Forelimb muscle (tissue), 1 donor: ENCODE measurements around the gene RNF44. TPM values are rescaled to one million over a fixed set of nuclear protein-coding genes. Genes with fewer than 3 reads are reported as not detected.
"Not testable (repeated sequence)": the region's sequence is repeated elsewhere in the genome, so short reads cannot be mapped to it uniquely, and the experiment has no call there.

Source experiments
- DNase-seq: peaks from one replicate; pipeline ENCODE4 v3.0.0-alpha.2; 2013; ENCODE audit warnings: low read depth
- polyA plus RNA-seq: library from polyadenylated mRNA; unstranded; fragments of 120-200 nt; gene quantifications from one replicate; pipeline ENCODE4 v1.2.1, GENCODE V29; 2013; ENCODE audit not compliant: insufficient read length

The RNF44 gene
- polyA plus RNA-seq, 1 donor: 32.6 TPM

DNA sequence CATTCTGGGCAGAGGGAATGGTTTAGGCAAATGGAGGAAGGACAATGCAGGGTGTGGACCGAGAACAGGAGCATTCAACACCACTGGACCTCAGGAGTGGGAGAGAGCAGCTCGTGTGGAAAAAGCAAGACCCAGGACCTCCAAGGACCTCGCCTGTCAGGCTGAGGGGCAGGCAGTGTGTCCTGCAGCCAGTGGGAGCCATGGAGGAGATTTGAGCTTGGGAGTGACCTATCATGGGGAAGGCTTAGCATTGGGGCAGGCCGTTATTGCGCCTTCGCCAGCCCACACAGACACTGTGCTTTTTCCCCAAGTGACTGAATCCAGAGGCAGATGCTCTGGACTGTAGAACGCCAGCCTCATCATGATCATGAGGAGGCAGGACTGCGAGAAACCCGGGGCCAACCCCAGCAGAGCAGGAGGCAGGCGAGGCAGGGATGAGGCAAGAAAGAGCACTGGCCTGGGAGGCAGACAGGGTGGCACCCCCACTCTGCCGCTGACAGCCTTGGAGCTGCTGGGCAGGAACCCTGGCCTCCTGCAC, 15.2 kb upstream of the RNF44 start:
- no peak for DNase-seq

DNA sequence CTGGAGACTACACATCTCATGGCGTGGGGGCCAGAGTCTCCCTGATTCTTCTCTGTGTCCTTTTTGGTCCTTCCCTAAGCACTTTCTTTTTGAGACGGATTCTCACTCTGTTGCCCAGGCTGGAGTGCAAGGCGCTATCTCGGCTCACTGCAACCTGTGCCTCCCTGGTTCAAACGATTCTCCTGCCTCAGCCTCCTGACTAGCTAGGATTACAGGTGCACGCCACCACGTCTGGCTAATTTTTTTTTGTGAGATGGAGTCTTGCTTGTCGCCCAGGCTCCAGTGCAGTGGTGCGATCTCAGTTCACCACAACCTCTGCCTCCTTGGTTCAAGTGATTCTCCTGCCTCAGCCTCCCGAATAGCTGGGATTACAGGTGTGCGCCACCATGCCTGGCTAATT, 13.7 kb upstream of the RNF44 start:
- DNase-seq: not testable (repeated sequence)

DNA sequence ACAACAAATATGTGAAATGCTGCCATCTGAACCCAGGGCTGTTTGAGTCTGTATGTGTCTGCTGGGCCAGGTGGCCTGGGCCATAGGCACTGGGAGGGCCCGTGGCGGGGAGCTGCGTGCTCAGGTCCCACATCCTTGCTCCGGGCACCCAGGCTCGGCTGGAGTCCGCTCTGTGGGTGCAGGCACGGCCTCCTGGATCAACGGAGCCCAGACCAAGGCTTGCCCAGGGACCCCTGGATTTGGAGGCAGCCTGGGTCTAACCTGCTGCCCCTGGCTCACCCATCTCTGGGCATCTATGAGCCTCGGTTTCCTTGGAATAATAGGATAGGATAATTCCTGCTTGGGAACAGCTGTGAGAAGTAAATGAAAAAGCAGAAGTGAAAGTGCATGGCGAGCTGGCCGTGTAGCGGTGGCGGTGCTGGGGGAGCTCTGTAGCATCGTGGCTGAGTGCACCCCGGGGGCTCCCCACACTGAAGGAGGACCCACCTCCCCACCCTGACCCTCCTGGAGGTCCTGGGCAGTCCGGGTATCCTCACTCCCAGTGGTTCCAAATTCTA, 13.2 kb upstream of the RNF44 start:
- no peak for DNase-seq

DNA sequence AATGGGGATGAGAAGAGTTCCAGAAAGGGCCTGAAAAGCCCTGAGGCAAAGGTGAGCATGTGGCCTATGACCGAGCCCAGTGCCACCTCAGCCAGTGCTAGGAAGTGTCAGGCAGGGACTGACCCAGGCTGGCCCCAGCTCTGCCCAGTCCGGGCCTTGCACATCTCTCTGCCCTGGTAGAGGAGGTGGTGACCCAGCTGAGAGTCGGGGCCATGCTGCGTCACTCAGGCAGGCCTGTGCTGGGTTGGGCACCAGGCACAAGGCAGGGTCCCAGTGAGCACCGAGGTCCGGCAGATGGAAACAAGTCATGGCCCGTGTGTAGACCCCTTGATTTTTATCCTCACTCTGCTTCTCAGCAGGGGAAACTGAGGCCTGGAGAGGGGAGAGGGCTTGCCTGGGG, 12.7 kb upstream of the RNF44 start:
- no peak for DNase-seq

DNA sequence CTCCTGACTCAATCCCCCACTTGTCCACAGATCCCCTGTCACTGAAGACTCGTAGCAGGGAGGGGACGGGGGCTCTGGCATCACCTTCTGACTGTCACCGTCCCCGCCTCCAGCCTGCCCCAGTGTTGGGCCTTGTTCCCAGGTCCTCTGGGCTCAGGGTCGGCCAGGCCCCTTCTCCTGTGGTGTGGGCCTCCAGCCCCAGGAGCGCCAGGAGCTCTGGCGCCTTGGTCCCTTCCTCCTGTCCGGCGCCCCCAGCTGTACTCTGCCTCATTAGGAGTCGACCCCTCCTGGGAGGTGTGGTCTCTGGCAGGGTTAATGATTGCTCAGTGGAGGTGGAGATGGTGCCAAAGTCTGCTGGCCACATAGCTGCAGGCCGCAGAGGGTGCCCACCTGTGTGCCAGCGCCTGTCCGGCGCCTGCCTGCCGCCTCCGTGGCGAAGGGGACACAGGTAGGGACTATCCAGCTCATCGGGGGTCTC, 11.8 kb upstream of the RNF44 start, which contains the start of gene CDHR2:
Gene CDHR2 (plus strand): TSS at position 376 of the 478 bp plus-strand sequence. CDS start 16,011 bp downstream, outside the sequence.
- no peak for DNase-seq

DNA sequence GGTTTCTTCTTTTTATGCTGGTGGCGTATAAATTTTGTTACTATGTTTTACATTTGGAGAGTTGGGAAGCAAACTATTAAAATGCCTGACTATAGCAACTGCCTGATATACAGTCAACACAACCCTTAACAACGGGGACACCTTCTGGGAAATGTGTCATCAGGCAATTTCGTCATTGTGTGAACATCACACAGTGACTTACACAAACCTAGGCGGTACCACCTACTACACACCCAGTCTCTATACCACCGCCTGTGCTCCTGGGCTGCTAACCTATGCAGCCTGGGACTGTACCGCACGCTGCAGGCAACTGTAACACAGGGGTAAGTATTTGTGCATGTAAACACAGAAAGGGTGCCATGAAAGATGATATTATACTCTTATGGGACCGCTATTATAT, 10.6 kb upstream of the RNF44 start:
- DNase-seq: no peak

DNA sequence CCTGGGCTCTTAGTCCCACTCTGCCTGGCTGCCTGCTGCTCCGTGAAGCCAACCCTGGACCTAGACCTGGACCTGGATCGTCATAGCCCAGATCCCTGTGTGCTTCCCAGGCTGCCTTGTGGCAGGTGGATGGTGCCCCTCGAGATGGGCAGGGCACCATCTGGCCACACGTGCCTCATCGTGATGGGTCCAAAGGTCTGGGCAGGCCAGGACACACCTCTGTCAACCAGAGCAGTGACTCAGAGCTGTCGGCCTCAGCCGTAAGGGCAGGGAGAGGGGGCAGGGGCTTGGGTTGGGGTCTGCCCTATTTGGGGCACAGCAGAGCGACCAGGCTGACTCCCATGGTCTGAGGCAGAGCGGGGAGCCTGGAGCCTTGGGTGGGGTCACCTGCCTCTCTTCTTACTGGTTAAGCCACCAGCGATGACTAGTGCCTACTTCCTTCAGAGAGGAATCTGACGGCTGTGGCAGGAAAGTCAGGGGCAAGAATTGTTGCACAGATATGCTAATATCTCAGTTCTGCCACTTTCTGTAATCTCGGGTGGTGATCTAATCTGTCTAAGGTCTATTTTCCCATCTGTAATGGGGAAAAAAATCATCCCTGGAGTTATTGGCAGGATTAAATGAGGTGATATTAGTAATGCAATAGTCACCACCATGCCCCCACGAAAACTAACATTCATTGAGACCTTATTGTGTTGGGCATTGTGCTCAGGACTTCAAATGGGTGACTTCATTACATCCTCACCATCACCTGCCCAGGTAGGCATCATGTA, 8.7 kb upstream of the RNF44 start:
- no peak for DNase-seq

DNA sequence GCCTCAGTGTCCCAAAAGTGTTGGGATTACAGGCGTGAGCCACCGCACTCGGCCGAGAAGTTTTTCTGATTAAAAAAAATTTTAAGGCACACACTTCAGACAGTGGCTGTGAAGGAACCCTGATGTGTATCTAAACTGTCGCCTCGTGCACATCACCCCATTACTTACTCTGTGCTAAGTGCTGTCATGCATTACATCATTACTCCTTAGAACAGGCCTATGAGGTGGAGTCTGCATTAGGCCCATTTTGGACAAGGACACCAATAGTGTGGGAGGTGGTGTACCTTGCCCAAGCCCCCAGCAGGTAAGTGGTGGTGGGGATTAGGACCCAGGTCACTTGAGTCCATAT, 8.2 kb upstream of the RNF44 start:
- no peak for DNase-seq

DNA sequence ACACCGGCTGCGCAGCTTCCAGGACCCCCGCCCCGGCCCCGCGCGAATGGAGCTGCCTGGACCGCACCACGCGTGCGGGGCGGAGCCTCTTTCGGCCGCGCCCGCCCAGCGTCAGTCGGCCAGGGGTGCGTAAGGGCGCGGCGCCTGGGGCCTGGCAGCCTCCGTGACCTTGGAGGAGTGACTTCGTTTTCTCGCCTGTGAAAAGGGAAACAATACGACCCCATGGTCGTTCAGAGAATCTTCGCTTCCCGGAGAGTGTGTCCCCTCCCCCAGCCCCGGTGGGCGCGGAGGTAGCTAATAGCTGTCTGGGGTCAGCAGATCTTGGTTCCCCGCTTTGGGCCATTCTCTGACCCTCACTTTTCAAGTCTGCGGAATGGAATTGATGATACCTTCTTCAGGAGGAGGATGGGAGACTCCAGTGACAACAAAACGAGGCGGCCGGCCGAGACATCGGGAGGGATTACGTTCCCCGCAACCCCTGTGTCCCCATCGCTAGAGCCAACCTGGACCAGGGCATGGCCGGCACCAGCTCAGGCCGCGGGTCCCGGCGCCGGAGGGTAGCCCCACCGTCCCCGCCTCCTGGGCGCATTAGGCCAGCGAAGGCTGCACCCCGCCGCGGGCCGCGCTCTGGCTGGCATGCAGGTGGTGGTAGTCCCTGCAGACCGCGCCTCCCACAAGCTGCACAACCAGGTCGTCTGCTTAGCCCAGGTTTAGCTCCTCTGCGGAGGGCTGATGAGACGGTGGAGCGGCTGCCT, 6.4 kb upstream of the RNF44 start:
- no peak for DNase-seq

DNA sequence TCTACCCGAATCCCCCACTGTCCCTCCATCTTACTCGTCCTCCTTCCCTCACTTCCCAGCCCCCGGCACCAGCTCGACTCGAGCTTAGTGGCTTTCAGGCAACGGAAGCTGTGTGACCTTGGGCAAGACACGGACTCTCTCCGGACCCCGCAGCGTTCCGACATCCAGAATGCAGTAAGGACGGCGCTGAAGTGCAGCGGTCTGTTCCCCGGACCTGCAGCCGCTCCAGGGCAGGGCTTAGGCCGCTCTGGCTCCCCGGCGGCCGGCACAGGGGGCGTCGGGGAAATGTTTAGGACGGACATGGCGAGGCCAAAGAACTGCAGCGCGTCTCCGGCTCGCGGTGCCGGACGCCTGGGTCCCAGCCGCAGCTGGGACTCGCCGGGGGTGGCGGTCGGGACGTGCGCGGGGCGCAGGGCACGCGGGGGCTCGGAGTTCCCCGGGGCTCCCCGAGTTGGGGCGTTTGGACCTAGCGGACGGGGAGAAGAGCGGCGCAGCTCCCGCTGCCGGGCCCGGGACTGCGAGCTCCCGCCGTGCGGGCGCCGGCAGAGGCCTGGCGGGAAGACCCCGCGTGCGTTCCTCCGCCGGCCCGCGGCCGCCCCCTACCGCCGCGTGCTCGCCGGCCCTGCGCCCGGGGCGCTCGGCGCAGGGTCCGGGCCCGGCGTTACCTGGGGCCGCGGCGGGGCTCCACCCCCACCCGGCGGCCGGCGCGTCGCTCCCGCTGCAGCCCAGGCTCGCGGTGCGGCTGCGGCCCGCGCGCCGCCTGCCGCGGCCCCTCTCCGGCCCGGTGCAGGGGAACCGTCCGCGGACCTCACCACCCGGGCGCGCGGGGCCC, 5.6 kb upstream of the RNF44 start:
- DNase-seq: no peak

DNA sequence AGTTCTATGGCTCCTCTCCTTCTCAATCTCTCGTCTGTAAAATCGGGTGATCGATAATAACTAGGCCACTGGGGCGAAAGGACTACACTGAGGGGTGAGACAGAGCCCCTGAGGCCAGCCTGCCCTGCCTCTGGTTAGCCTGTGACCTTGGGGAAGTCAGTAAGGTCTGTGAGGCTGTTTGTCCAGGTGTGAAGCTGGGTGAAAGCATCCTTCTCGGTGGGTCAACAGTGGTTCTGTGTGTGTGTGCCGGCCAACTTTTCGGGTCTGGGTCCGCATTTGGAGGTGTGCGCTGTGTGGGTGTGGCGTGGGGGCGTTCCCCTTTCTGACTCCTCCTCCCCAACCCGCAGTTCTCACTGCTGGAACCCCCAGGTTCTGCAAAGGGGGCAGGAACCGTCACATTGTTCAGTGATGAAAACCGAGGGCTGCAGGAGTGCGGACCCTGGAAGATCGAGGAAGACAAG, 5.0 kb upstream of the RNF44 start:
- no peak for DNase-seq

DNA sequence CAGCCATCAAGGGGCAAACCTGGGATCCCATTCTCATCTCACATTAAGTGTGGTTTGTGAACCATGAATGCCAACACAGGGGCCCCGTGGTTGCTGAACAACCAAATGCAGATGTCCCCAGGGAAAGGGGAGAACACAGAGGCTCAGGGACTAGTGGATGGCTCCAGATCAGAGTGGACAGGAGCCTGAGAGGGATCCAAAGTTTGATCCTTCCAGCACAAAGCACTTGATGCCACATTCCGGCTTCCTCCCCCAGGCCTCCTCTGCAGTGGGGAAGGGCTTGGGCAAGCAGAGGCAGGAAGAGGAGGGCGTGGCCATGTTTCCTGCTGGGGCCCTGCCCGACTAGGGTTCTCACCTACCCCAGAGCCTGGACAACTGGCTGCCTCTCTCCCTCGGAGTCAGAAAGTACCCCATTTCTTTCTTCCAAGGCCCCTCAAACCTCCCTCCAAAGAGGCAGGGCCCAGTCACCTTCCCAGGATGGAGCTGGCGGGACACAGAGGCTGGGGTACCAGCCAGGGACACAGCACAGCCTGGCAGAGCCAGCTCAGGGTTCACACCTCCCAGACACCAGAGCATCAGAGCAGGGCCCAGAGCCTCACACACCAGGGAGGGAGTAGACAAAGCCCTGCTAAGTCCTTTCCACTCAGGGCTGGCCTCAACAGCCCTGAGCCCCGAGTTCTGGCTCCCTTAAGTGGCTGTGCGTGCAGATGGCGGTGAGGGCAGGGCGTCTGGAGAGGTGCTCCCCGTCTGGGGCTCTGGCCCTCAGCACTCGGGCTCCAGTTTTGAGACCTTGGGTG, 4.3 kb upstream of the RNF44 start:
- no peak for DNase-seq

DNA sequence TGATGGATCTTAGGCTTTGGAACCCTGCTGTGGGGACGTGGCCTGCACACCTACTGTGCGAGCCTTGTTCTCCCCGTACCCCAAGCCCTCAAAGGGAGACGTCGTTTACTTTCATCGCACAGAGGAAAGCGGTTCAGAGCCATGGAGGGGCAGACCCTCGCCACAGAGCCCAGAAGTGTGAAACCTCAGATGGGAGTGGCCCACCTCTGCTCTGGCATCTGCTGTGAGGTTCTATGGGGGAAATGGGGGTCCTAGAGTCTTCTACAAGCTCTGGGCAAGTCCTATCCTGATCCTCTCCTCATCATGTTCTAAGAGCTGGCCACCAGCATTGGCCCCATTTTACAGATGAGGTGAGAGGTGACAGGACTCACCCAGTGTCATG, 3.7 kb upstream of the RNF44 start:
- no peak for DNase-seq

DNA sequence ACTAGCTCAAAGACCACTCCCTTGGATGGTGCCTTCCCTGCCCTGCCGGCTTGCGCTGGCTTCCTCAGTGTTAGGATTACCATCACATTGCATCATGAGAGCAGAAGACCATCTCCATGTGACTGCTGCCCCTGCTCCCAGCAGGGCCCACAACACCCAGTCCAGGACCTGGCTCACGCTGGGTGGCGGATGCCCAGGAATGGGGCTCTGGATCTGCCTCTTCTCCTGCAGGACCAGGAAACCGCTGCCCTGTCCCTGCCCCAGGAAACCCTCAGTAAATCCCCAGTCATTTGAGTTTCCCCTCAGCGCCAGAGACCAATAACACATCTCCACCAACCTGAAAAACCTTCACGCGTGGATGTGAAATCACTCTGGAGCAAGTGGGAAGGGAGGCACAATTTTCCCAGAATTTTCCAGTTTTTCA, 3.3 kb upstream of the RNF44 start:
- DNase-seq: no peak

DNA sequence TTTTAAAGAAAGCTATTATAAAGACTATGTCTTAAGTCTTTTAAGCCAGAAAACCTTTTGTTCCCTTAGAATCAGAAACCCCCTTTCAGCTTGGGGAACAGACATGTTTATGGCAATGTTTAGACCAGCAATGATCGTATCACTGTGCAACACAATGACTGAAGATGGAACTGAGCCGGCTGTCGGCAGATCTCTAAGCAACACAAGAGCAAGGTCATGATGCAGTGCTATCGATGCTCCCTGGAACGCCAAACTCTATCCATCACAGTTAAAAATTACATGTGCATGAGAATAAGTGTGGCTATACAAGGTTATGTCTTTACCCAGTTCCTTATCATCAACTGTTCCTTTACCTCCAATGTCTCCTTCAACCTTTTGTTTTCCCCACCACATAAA, 1.8 kb upstream of the RNF44 start:
- no peak for DNase-seq

DNA sequence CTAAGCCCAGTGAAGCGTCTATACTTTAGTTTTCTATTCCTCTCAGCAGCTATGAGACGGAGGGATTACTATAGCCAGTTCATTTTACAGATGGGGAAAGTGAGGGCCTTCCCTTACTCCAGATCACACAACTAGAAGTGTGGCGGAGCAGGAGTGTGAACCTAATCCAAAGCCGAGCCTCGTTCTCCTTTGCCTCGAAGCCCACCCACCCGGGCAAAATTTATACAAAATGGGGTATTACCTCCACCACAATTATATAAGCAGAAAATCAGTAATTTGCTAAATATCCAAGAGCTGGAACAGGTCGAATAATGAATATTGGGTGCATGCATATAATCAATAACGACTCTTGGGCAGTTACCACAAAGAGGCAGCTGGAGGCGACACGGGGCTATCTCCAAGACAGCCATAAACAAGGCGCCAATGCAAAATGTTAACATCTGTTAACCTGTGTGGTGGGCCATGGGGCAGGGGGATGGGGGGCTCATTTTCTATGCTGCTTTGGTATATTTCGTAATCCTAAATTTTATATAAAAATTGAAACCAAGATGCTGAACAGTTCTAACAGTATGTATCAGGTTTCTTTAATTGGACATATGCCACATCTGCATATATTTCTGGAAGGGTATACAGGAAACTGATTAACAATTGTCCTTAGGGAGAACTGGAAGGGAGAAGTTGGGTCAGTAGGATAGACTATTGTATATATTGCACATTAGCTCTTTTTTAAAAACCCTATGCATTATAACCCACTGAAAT, 1.2 kb upstream of the RNF44 start:
- DNase-seq: no peak

DNA sequence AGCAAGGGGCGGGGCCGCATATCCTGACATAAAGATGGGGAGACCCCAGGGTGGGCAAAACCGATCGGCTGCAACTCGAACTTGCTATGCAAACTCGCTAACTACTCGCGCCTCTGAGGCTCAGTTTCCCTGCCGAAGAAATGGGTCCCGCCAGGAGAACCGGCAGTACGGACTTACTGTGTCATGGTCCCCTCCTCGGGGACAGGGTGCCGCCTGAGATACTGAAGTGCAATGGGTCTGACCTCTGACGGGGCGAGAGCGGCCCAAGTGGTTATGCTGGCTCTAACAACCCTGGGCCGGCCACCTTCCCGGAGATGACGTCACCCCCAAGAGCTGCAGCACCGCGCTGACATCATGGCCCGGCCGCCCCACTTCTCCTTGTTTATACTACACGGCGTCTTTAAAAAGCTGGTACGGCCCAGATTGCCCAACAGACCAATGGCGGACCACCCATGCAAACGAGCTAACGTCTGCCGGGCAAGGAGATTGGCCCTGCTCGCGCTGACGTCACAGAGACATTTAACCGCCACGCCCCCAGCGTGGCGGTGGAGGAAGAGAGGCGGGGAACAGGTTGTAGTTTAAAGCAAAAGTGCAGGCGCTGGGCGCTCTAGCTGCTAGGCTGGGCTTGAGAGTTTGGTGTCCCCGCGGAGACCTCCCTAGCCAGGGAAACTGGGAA, 490 bp upstream of the RNF44 start:
- DNase-seq: peak; percentile 98

DNA sequence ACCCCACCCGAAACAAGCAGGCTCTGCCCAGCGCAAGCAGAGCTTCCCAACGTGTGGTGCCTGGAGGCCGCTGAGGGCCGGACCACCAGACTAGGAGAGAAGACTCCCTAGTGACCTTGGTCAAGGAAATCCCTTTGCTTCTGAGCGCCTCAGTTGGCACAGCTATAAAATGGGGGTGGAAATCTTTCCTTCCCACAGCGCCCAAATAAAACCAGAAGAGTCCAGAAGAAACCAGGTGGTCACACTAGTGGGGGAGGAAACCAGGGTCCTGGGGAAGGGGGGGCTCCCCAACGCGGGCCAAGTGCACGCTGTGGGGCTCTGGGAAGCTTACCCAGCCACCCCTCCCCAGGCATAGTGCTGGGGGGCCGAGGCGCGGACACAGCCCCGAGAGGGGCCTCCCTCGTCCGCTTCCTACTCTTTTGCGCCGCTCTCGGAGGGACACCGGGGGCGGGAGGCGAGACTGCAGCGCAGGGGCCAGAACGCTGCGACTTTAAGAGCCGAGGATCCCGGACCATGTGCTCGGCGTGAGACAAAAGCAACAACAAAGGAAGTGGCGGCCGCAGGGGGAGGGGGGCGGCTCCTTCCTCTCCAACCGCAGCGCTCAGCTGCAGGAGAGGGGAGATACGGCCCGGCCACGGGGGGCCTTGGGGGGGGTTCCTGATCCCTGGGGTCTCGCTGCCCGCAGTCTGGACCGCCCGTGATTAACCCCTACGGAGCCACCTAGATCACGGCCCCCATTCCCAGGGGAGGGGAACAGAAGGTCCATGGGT, 885 bp downstream of the RNF44 start:
- no peak for DNase-seq
